Retina (tissue), 1 donor: Measurements from ENCODE around the gene VPS37D.
"Not testable (repeated sequence)": the region's sequence is repeated elsewhere in the genome, so short reads cannot be mapped to it uniquely, and the experiment has no call there.

Experiments used
- DNase-seq: peaks from one replicate; pipeline ENCODE4 v3.0.0-alpha.2; 2016

The VPS37D gene

GRCh38 chr7:73706126-73707044, 38.8 kb downstream of the VPS37D start:
- peak; percentile 50 for DNase-seq

GRCh38 chr7:73707045-73707631, 39.5 kb downstream of the VPS37D start:
- DNase-seq: peak; percentile 60

GRCh38 chr7:73708961-73709549, 41.4 kb downstream of the VPS37D start:
- no peak for DNase-seq

- DNase-seq: no peak
Measured at GRCh38 chr7:73712773-73713172, 45.1 kb downstream of the VPS37D start.

GRCh38 chr7:73713319-73713718, 45.7 kb downstream of the VPS37D start:
- DNase-seq: not testable (repeated sequence)

GRCh38 chr7:73715648-73716317, 48.2 kb downstream of the VPS37D start:
- DNase-seq: peak; percentile 69

GRCh38 chr7:73716318-73716890, 48.8 kb downstream of the VPS37D start:
- DNase-seq: no peak

GRCh38 chr7:73717025-73717807, 49.6 kb downstream of the VPS37D start:
- DNase-seq: no peak

- DNase-seq: no peak
Measured at GRCh38 chr7:73717991-73718405, 50.4 kb downstream of the VPS37D start.

- no peak for DNase-seq
Measured at GRCh38 chr7:73718438-73718881, 50.8 kb downstream of the VPS37D start.

GRCh38 chr7:73718905-73719805, 51.5 kb downstream of the VPS37D start, which contains the start of gene STX1A:
STX1A (minus strand) TSS chr7:73719669; CDS start chr7:73719631, 38 bp downstream.
- DNase-seq: no peak

GRCh38 chr7:73719806-73720169, 52.2 kb downstream of the VPS37D start:
- DNase-seq: peak; percentile 63

- DNase-seq: not testable (repeated sequence)
Measured at GRCh38 chr7:73720443-73720842, 52.8 kb downstream of the VPS37D start.

- no peak for DNase-seq
Measured at GRCh38 chr7:73721377-73721817, 53.8 kb downstream of the VPS37D start.
